ENCODE data around the gene MYO1E. TPM values are rescaled to one million over a fixed set of nuclear protein-coding genes. Genes with fewer than 3 reads are reported as not detected.

MYO1E gene
- polyA plus RNA-seq, 1 donor from 2014 or later: 0.38 TPM

DNA sequence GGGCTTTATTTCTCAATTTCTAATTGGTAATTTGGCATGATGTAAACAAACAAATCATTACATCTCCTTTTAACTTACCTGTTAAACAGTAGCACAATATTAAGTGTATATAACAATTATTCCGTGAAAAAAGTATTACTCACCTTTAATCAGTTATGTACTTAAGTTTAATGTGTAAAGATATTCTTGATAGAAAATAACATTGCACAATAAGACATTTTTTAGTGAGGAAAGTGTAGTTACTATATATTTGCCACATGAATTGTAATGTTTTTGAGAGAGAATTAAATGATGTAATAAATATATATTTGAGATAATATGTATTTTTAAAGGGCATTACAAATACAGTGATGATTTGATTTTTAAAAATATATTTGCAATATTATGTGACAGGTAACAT lies 278.6 kb downstream of the MYO1E start:
- no peak overlapping the region for H3K4me2 ChIP-seq (ENCODE audit: low read length)
- no peaks in the 10 kb centered on the region for H4K20me1 ChIP-seq (ENCODE audit: insufficient read depth)
- H3F3A ChIP-seq (ENCODE audit: insufficient read depth, low read length, poor library complexity, severe bottlenecking): no peaks in the 10 kb centered on the region
- no peak overlapping the region for H3K27ac ChIP-seq (ENCODE audit: low read length)
- H3K9me3 ChIP-seq (ENCODE audit: low read length): no peaks in the 10 kb centered on the region
- H3K9ac ChIP-seq (ENCODE audit: low read length): no peak overlapping the region
- peaks cover 9% of the 10 kb centered on the region for H3K36me3 ChIP-seq (ENCODE audit: insufficient read depth, low read length)
- TF ChIP-seq, protein P1, sequence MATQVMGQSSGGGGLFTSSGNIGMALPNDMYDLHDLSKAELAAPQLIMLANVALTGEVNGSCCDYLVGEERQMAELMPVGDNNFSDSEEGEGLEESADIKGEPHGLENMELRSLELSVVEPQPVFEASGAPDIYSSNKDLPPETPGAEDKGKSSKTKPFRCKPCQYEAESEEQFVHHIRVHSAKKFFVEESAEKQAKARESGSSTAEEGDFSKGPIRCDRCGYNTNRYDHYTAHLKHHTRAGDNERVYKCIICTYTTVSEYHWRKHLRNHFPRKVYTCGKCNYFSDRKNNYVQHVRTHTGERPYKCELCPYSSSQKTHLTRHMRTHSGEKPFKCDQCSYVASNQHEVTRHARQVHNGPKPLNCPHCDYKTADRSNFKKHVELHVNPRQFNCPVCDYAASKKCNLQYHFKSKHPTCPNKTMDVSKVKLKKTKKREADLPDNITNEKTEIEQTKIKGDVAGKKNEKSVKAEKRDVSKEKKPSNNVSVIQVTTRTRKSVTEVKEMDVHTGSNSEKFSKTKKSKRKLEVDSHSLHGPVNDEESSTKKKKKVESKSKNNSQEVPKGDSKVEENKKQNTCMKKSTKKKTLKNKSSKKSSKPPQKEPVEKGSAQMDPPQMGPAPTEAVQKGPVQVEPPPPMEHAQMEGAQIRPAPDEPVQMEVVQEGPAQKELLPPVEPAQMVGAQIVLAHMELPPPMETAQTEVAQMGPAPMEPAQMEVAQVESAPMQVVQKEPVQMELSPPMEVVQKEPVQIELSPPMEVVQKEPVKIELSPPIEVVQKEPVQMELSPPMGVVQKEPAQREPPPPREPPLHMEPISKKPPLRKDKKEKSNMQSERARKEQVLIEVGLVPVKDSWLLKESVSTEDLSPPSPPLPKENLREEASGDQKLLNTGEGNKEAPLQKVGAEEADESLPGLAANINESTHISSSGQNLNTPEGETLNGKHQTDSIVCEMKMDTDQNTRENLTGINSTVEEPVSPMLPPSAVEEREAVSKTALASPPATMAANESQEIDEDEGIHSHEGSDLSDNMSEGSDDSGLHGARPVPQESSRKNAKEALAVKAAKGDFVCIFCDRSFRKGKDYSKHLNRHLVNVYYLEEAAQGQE (IDR thresholded peaks at IDR 0.05; ENCODE audit: borderline replicate concordance): no peak
- TF ChIP-seq TAF1 (IDR thresholded peaks at IDR 0.05; ENCODE audit: low read depth): no peak
- no peak for TF ChIP-seq EZH2 (IDR thresholded peaks at IDR 0.05; ENCODE audit: borderline replicate concordance, insufficient read depth, low read length, poor library complexity, severe bottlenecking)
- TF ChIP-seq MXI1 (conservative IDR thresholded peaks at IDR 0.05; ENCODE audit: poor library complexity, severe bottlenecking): no peak
- TF ChIP-seq, protein P2, sequence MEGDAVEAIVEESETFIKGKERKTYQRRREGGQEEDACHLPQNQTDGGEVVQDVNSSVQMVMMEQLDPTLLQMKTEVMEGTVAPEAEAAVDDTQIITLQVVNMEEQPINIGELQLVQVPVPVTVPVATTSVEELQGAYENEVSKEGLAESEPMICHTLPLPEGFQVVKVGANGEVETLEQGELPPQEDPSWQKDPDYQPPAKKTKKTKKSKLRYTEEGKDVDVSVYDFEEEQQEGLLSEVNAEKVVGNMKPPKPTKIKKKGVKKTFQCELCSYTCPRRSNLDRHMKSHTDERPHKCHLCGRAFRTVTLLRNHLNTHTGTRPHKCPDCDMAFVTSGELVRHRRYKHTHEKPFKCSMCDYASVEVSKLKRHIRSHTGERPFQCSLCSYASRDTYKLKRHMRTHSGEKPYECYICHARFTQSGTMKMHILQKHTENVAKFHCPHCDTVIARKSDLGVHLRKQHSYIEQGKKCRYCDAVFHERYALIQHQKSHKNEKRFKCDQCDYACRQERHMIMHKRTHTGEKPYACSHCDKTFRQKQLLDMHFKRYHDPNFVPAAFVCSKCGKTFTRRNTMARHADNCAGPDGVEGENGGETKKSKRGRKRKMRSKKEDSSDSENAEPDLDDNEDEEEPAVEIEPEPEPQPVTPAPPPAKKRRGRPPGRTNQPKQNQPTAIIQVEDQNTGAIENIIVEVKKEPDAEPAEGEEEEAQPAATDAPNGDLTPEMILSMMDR (IDR thresholded peaks at IDR 0.05; ENCODE audit: poor library complexity, severe bottlenecking): no peak
- TF ChIP-seq RAD21 (conservative IDR thresholded peaks at IDR 0.05): no peak
- TF ChIP-seq POLR2AphosphoS5 (IDR thresholded peaks at IDR 0.05): no peak
- TF ChIP-seq SMC3 (conservative IDR thresholded peaks at IDR 0.05; ENCODE audit: poor library complexity): no peak
- no peak for TF ChIP-seq EP300 (conservative IDR thresholded peaks at IDR 0.05; ENCODE audit: poor library complexity, severe bottlenecking)
- no peak overlapping the region for H2AFZ ChIP-seq (ENCODE audit: low read depth, low read length)
- H3K4me3 ChIP-seq (ENCODE audit: low read length): no peak overlapping the region
- H3K27me3 ChIP-seq (ENCODE audit: insufficient read depth, low read depth, low read length): no peaks in the 10 kb centered on the region
- H3K9me2 ChIP-seq (ENCODE audit: insufficient read depth, low read length): no peaks in the 10 kb centered on the region
- H3K79me2 ChIP-seq (replicated peaks; ENCODE audit: insufficient read depth, low read length): no peaks in the 10 kb centered on the region

DNA sequence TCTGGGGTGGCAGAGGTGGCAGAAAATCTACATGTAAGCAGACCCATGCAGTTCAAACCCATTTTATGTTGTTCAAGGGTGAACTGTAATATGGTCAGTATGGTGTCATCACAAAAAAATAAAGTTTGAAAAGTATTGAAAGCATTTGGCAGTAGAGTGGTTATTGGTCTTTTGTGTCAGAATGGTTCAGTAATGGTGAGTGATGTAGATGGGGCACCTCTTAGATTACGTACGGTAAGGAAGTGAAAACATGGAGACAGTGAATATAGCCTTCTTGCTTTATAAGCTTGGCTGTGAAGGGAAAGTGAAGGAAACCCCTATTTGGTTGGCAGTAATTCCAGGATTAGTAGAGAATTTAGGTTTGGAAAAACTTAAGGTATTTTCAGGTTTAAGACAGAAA lies 284.9 kb downstream of the MYO1E start:
- Histone ChIP-seq H3K9ac (ENCODE audit: low read length) (no peak overlapping the region), H4K20me1 (ENCODE audit: insufficient read depth) (no peaks in the 10 kb centered on the region), H3K4me2 (ENCODE audit: low read length) (no peak overlapping the region), H3K79me2 (replicated peaks; ENCODE audit: insufficient read depth, low read length) (no peaks in the 10 kb centered on the region), H3K9me3 (ENCODE audit: low read length) (no peaks in the 10 kb centered on the region), H3F3A (ENCODE audit: insufficient read depth, low read length, poor library complexity, severe bottlenecking) (no peaks in the 10 kb centered on the region), H2AFZ (ENCODE audit: low read depth, low read length) (no peak overlapping the region), H3K36me3 (ENCODE audit: insufficient read depth, low read length) (peaks cover 4% of the 10 kb centered on the region), H3K9me2 (ENCODE audit: insufficient read depth, low read length) (no peaks in the 10 kb centered on the region), H3K27ac (ENCODE audit: low read length) (no peak overlapping the region), H3K27me3 (ENCODE audit: insufficient read depth, low read depth, low read length) (no peaks in the 10 kb centered on the region), H3K4me3 (ENCODE audit: low read length) (no peak overlapping the region)
- TF ChIP-seq TAF1 (IDR thresholded peaks at IDR 0.05; ENCODE audit: low read depth) (no peak), MXI1 (conservative IDR thresholded peaks at IDR 0.05; ENCODE audit: poor library complexity, severe bottlenecking) (no peak), EP300 (conservative IDR thresholded peaks at IDR 0.05; ENCODE audit: poor library complexity, severe bottlenecking) (no peak), POLR2AphosphoS5 (IDR thresholded peaks at IDR 0.05) (no peak), EZH2 (IDR thresholded peaks at IDR 0.05; ENCODE audit: borderline replicate concordance, insufficient read depth, low read length, poor library complexity, severe bottlenecking) (no peak), RAD21 (conservative IDR thresholded peaks at IDR 0.05) (no peak), SMC3 (conservative IDR thresholded peaks at IDR 0.05; ENCODE audit: poor library complexity) (no peak)
- TF ChIP-seq, protein P1 (IDR thresholded peaks at IDR 0.05; ENCODE audit: borderline replicate concordance): no peak
- TF ChIP-seq, protein P2 (IDR thresholded peaks at IDR 0.05; ENCODE audit: poor library complexity, severe bottlenecking): no peak
